ENCODE results near the gene RRP1. TPM values are rescaled to one million over a fixed set of nuclear protein-coding genes. Genes with fewer than 3 reads are reported as not detected.
A peak's percentile ranks its signal among the peaks of the same experiment; 100 is the strongest.

RRP1 gene
- total RNA-seq, 1 experiment from 2014 or later = 76.7 TPM

DNA sequence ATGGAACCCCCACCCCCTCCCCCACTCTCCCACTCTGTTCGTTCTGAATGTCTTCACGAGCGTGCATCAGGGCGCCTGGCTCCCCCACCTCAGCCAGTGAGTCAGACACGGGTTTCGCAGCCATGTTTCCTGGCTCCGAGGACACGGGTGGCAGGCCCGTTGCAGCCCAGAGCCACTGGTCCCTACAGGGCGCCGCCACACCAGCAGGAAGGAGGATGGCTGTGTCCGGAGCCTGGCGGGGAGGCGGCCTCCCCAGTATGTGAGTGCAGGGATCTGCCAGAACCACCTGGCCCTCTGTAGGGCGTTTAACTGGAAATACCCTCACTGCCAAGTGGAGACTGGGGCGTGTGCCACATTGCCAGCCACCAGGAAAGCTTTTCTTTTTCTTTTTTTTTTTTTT, 31.8 kb upstream of the RRP1 start:
- no peak overlapping the region for H4K8ac ChIP-seq (replicated peaks; ENCODE audit: insufficient read length, low read depth, low read length)
- no peaks in the 10 kb centered on the region for H4K20me1 ChIP-seq (ENCODE audit: control insufficient read depth, insufficient read depth, insufficient read length)
- H2AK5ac ChIP-seq (ENCODE audit: insufficient read length, low read length) = no peak overlapping the region
- H3K23me2 ChIP-seq (ENCODE audit: insufficient read length, low read depth, low read length, poor library complexity, severe bottlenecking) = no peaks in the 10 kb centered on the region
- no peaks in the 10 kb centered on the region for H3K79me1 ChIP-seq (ENCODE audit: insufficient read depth, low read depth, low read length, poor library complexity, severe bottlenecking)
- no peak overlapping the region for H3K4me2 ChIP-seq (ENCODE audit: insufficient read depth, insufficient read length, low read length)
- H3K4ac ChIP-seq (ENCODE audit: low read depth, low read length) = no peak overlapping the region
- no peak for DNase-seq
- WGBS (ENCODE audit: extremely low coverage, insufficient read length, low lambda C conversion rate) = no CpG with 5 or more reads among the region's 16 CpGs
- no peaks in the 10 kb centered on the region for H3K9me3 ChIP-seq (ENCODE audit: control insufficient read depth, low read depth, low read length)
- no peak overlapping the region for H4K5ac ChIP-seq (ENCODE audit: insufficient read length, low read depth, low read length)
- no peaks in the 10 kb centered on the region; a peak in 1 of 5 replicates for H3K9me3 Mint-ChIP-seq
- no peak overlapping the region for H3K56ac ChIP-seq (ENCODE audit: insufficient read length, low read depth, low read length)
- H2BK120ac ChIP-seq (ENCODE audit: low read depth, low read length, poor library complexity, severe bottlenecking) = no peak overlapping the region
- H3K23ac ChIP-seq (ENCODE audit: insufficient read length, low read depth, low read length) = no peak overlapping the region
- no peak overlapping the region for H3K27ac ChIP-seq (ENCODE audit: insufficient read length, low read depth, low read length)
- no peak overlapping the region for H3T11ph ChIP-seq (ENCODE audit: low read length)
- H2BK5ac ChIP-seq (ENCODE audit: insufficient read length, low read length) = no peak overlapping the region
- no peak overlapping the region for H2BK20ac ChIP-seq (ENCODE audit: low read depth, low read length, poor library complexity, severe bottlenecking)
- peak overlapping the region in 1 of 3 experiments; percentile 44; a peak in 1 of 7 replicates for H3K27ac Mint-ChIP-seq
- H3K27me3 Mint-ChIP-seq (ENCODE audit: low read depth) = no peaks in the 10 kb centered on the region
- H3K4me1 ChIP-seq (ENCODE audit: insufficient read depth, low read length) = no peaks in the 10 kb centered on the region
- H3K79me2 ChIP-seq (ENCODE audit: insufficient read depth, low read length) = no peaks in the 10 kb centered on the region
- H3K36me3 Mint-ChIP-seq (ENCODE audit: insufficient read depth in 1 of 3, low read depth in 3 of 3) = peaks cover 25 to 58% (median 38%) of the 10 kb centered on the region in 3 experiments; a peak in 6 of 7 replicates
- no peak overlapping the region for H3K4me3 Mint-ChIP-seq
- no peak overlapping the region for H4K91ac ChIP-seq (ENCODE audit: insufficient read length, low read depth, low read length)
- no peak for TF ChIP-seq CTCF (conservative IDR thresholded peaks at IDR 0.05)
- H3K4me1 Mint-ChIP-seq = no peaks in the 10 kb centered on the region
- H3K14ac ChIP-seq (ENCODE audit: insufficient read depth, low read length) = no peak overlapping the region
- H3K27me3 ChIP-seq (ENCODE audit: insufficient read depth, low read length) = no peaks in the 10 kb centered on the region
- no peak overlapping the region for H2BK12ac ChIP-seq (ENCODE audit: insufficient read length, low read depth, low read length)
- H2BK15ac ChIP-seq (ENCODE audit: low read depth, low read length) = no peak overlapping the region
- H3K18ac ChIP-seq (ENCODE audit: insufficient read length, low read depth, low read length) = no peak overlapping the region
- H3K9ac ChIP-seq (ENCODE audit: extremely low read depth, insufficient read length, low read length) = no peak overlapping the region
- H2AFZ ChIP-seq (ENCODE audit: low read length) = no peak overlapping the region

Data from H9 (cell line).